Gastroesophageal sphincter (tissue), 4 donors: ENCODE measurements around the gene EPC2. TPM values are rescaled to one million over a fixed set of nuclear protein-coding genes. Genes with fewer than 3 reads are reported as not detected.
"Not testable (repeated sequence)": the region's sequence is repeated elsewhere in the genome, so short reads cannot be mapped to it uniquely, and the experiment has no call there.

Experiments
- ATAC-seq: fragments of 150-250 bp; one replicate; pipeline ENCODE4 v1.9.1; 2016; ENCODE audit warnings: mild to moderate bottlenecking, moderate library complexity
- H3K27ac ChIP-seq, 4 donors: fragments of 200-600 bp; sonication (generic) in 3 of 4; 1 replicate in 3 of 4; 2 replicates in 1 of 4; pipeline ENCODE4 v1.5.1; 2016 to 2019
- H3K27me3 ChIP-seq: fragments of 200-600 bp; sonication (generic); one replicate; pipeline ENCODE4 v1.5.1; 2019
- H3K36me3 ChIP-seq, 2 donors: fragments of 200-600 bp; sonication (generic); one replicate each; pipeline ENCODE4 v1.5.1; 2019; ENCODE audit warnings: control low read depth in 1 of 2
- H3K4me1 ChIP-seq, 3 donors: fragments of 200-600 bp; sonication (generic); 1 replicate in 2 of 3; 2 replicates in 1 of 3; pipeline ENCODE4 v1.5.1; 2016 to 2019; ENCODE audit warnings: control low read depth in 2 of 3
- H3K4me3 ChIP-seq, 2 donors: fragments of 200-600 bp; sonication (generic); one replicate each; pipeline ENCODE4 v1.5.1; 2019; ENCODE audit warnings: mild to moderate bottlenecking in 1 of 2, moderate library complexity in 1 of 2
- H3K9me3 ChIP-seq, 3 donors: fragments of 200-600 bp; sonication (generic); one replicate each; pipeline ENCODE4 v1.5.1; 2017 to 2019; ENCODE audit warnings: control low read depth in 2 of 3
- EP300 ChIP-seq: sonication (generic); formaldehyde crosslinking; IDR thresholded peaks from one replicate; pipeline ENCODE4 v1.6.1; 2017; ENCODE audit warnings: antibody characterized with exemption, mild to moderate bottlenecking
- POLR2A ChIP-seq, 2 donors: fragments of 450-650 bp; IDR thresholded peaks; one replicate each; pipeline ENCODE4 v1.6.1; 2017; ENCODE audit warnings: antibody characterized with exemption in 2 of 2, mild to moderate bottlenecking in 2 of 2, moderate library complexity in 1 of 2
- POLR2AphosphoS5 ChIP-seq: sonication (generic); formaldehyde crosslinking; IDR thresholded peaks from one replicate; pipeline ENCODE4 v1.6.1; 2017; ENCODE audit warnings: antibody characterized with exemption
- WGBS, 2 donors: methylation state at CpG; one replicate each; pipeline ENCODE4 v1.1.5; 2018; ENCODE audit warnings: low coverage in 1 of 2; 5-methylcytosine and 5-hydroxymethylcytosine counted together
- total RNA-seq, 4 donors: library from RNA; depleted of rRNA; stranded (reverse); fragments of >200 nt; gene quantifications; one replicate each; pipeline ENCODE4 v1.1.0, GENCODE V29; 2016
- TF ChIP-seq, protein P1 (sequence below), 4 experiments: fragments of 200-600 bp in 2 of 4; fragments of 450-650 bp in 2 of 4; sonication (generic) in 1 of 4; IDR thresholded peaks; one replicate each; pipeline ENCODE4 v1.5.1; 2017 to 2019; ENCODE audit warnings: antibody characterized with exemption in 4 of 4, mild to moderate bottlenecking in 2 of 4, moderate library complexity in 2 of 4

The EPC2 gene
- total RNA-seq, 4 donors from 2014 or later = 25.4 to 38.4 (median 30.7) TPM

DNA sequence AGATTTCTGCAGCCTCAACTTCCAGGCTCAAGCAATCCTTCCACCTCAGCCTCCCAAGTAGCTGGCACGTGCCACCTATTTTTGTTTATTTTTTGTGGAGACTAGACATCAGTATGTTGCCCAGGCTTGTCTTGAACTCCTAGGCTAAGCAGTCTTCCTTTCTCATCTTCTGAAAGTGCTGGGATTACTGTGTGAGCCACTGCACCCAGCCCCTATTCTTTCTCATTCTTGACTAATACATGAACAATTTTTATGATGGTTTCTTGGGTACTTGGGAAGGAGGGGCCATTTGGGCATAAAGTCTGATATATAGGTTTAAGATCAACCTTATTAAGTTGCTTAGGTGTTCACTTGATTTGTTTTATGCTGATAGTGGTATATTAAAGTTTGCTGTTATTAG is 26.2 kb downstream of the EPC2 start:
- Histone ChIP-seq H3K9me3 (no peaks in the 10 kb centered on the region), H3K36me3 (no peaks in the 10 kb centered on the region), H3K27me3 (no peaks in the 10 kb centered on the region), H3K27ac (no peak overlapping the region), H3K4me1 (peaks cover 4 to 61% (median 5%) of the 10 kb centered on the region in 3 donors), H3K4me3 (no peak overlapping the region)
- no peak for ATAC-seq
- TF ChIP-seq EP300 (no peak), POLR2AphosphoS5 (no peak), POLR2A (IDR thresholded peaks at IDR 0.05) (no peak)
- TF ChIP-seq, protein P1, sequence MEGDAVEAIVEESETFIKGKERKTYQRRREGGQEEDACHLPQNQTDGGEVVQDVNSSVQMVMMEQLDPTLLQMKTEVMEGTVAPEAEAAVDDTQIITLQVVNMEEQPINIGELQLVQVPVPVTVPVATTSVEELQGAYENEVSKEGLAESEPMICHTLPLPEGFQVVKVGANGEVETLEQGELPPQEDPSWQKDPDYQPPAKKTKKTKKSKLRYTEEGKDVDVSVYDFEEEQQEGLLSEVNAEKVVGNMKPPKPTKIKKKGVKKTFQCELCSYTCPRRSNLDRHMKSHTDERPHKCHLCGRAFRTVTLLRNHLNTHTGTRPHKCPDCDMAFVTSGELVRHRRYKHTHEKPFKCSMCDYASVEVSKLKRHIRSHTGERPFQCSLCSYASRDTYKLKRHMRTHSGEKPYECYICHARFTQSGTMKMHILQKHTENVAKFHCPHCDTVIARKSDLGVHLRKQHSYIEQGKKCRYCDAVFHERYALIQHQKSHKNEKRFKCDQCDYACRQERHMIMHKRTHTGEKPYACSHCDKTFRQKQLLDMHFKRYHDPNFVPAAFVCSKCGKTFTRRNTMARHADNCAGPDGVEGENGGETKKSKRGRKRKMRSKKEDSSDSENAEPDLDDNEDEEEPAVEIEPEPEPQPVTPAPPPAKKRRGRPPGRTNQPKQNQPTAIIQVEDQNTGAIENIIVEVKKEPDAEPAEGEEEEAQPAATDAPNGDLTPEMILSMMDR (IDR thresholded peaks at IDR 0.05) = no peak
- 71 to 82% methylated on average over 1 of the region's 1 CpG for WGBS, 2 donors

DNA sequence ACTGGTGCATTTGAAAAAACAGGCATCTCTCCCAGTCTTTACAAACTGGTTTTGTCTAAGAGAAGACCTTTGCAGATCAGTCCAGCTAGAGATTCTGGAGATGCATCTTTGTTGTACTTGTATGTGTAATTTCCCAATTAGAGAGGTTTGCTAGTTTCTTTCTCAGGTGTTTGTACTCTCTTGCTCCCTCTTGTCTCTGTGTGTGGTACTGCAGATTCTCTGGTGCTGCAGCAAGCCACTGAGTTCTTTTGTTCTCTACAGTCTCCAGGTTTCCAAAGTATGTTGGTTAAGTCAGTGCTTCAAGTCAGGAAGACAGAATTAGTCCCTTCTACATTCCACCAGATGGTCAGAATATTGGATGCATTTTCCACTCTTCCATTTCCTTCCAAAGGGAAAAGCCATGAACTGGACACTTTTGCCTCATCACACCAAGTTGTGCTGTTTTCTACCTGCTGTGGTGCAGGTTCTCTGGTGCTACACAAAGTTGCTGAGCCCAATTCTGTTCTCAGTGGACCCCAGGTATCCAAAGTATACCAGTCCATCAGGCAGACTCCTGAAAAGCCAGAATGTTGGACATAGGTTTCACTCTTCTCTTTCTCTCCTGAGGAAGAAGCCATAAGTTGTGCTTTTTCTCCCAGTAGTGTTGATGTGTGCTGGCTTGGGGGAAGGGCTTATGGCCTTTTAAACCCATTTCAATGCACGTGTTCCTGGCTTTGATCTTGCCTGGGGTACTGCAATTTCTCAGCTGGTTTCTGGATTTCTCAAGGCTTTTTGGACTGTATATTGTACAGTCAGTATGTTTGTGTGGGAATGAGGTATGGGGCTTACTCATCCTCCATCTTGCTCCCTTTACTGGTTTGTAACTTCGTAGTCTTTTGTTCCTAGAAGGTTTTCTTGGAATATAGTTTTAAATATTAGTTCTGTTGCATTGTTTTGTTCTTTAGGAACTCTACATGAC is 29.8 kb downstream of the EPC2 start:
- 68 to 75% methylated on average over 2 of the region's 2 CpGs for WGBS, 2 donors
- no peak for ATAC-seq
- H3K4me1 ChIP-seq = peaks cover 4 to 53% (median 4%) of the 10 kb centered on the region in 3 donors
- H3K27ac ChIP-seq = no peak overlapping the region
- H3K9me3 ChIP-seq = no peaks in the 10 kb centered on the region
- H3K36me3 ChIP-seq = no peaks in the 10 kb centered on the region
- TF ChIP-seq, protein P1 (IDR thresholded peaks at IDR 0.05) = peak in 1 of 4 experiments; percentile 36
- TF ChIP-seq POLR2A (IDR thresholded peaks at IDR 0.05) = no peak
- H3K27me3 ChIP-seq = no peaks in the 10 kb centered on the region
- H3K4me3 ChIP-seq = no peak overlapping the region

DNA sequence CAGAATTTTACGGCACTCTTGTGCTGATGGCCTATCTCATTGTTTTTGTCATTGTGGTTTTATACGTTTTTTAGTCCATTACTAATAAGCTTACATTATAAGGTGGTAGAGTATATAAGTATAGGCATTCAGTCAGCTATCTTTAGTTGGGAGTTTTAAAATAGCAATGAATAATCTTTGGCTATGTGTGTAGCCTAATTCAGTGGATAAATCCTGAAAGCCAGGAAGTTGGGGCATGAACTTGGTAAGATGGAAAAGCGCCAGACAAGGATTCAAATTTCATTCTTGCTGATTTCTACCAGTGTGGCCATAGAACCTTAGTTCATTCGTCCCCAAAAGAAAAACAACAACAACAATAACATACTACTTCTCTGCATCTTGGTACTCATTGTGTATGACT is 31.2 kb downstream of the EPC2 start:
- 14 to 62% methylated on average over 1 to 4 of the region's 4 CpGs for whole genome bisulfite sequencing, 2 donors
- H3K27me3 ChIP-seq = no peaks in the 10 kb centered on the region
- TF ChIP-seq POLR2AphosphoS5 = no peak
- TF ChIP-seq EP300 = no peak
- TF ChIP-seq, protein P1 (IDR thresholded peaks at IDR 0.05) = no peak
- no peak for TF ChIP-seq POLR2A (IDR thresholded peaks at IDR 0.05)
- no peak overlapping the region for H3K27ac ChIP-seq
- peaks cover 4 to 52% (median 4%) of the 10 kb centered on the region in 3 donors for H3K4me1 ChIP-seq
- H3K4me3 ChIP-seq = no peak overlapping the region
- ATAC-seq = no peak
- H3K36me3 ChIP-seq = no peaks in the 10 kb centered on the region
- no peaks in the 10 kb centered on the region for H3K9me3 ChIP-seq

DNA sequence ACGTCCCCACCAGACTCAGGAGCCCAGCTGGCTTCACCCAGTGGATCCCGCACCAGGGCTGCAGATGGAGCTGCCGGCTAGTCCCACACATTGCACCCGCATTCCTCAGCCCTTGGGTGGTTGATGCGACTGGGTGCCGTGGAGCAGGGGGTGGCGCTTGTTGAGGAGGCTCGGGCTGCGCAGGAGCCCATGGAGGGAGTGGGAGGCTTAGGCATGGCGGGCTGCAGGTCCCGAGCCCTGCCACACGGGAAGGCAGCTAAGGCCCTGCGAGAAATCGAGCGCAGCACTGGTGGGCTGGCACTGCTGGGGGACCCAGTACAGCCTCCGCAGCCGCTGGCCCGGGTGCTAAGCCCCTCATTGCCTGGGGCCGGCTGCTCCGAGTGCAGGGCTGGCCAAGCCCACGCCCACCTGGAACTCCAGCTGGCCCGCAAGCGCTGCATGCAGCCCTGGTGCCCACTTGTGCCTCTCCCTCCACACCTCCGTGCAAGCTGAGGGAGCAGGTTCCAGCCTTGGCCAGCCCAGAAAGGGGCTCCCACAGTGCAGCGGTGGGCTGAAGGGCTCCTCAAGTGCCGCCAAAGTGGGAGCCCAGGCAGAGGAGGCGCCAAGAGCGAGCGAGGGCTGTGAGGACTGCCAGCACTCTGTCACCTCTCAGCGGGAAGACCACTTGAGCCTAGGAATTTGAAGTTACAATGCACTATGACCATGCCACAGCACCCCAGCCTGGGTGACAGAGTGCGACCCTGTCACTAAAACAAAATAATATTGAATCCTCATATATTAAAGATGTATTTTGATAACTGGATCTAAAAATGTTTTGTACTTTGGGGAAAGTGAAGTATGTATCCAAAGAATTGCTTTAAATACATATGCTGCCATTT is 34.0 kb downstream of the EPC2 start:
- not testable (repeated sequence) for H3K36me3 ChIP-seq, H3K9me3 ChIP-seq, H3K27me3 ChIP-seq, ATAC-seq, H3K4me3 ChIP-seq, H3K27ac ChIP-seq
- H3K4me1 ChIP-seq = peaks cover 4 to 52% (median 4%) of the 10 kb centered on the region in 3 donors
- WGBS, 2 donors = 80 to 95% methylated on average over 1 to 7 of the region's 31 CpGs

DNA sequence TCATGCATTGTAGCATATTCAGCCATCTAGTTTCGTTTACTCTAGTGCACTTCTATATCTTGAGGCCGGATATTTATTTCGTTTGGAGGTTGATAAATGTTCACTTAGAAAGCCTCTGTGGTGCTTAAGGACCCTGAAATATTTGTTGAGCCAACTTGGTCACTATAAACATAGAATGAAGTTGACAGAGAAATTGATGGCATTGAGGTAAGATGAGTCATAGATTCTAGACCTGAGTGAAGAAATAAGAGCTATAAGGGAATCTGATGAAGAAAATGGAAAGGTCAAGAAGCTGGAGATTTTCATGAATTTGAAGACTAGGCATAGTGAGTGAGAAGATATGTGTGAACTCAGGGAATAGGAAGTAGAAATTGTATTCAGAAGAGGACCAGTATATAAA is 35.9 kb downstream of the EPC2 start:
- H3K9me3 ChIP-seq = no peaks in the 10 kb centered on the region
- no peaks in the 10 kb centered on the region for H3K27me3 ChIP-seq
- ATAC-seq = no peak
- TF ChIP-seq, protein P1 (IDR thresholded peaks at IDR 0.05) = no peak
- no peak for TF ChIP-seq POLR2A (IDR thresholded peaks at IDR 0.05)
- TF ChIP-seq EP300 = no peak
- TF ChIP-seq POLR2AphosphoS5 = no peak
- WGBS, 2 donors = 35 to 65% methylated on average over 3 of the region's 3 CpGs
- H3K4me1 ChIP-seq = peaks cover 3 to 37% (median 4%) of the 10 kb centered on the region in 3 donors
- H3K36me3 ChIP-seq = no peaks in the 10 kb centered on the region
- no peak overlapping the region for H3K4me3 ChIP-seq
- no peak overlapping the region for H3K27ac ChIP-seq
